Mesothelial cell of epicardium (in vitro differentiated cells): ENCODE data around the gene TRAF3. TPM values are rescaled to one million over a fixed set of nuclear protein-coding genes. Genes with fewer than 3 reads are reported as not detected.

ENCODE experiments used
- DNase-seq, 2 experiments: peaks; one replicate each; pipeline ENCODE4 v3.0.0; 2021; ENCODE audit warnings: low spot score in 2 of 2; ENCODE audit not compliant: unreplicated experiment in 2 of 2
- H3K27ac Mint-ChIP-seq: 2 replicates; pipeline ENCODE4 v1.8.0; 2021; ENCODE audit warnings: mixed read lengths
- H3K27me3 Mint-ChIP-seq: 2 replicates; pipeline ENCODE4 v1.8.0; 2021; ENCODE audit warnings: low read depth, mixed read lengths
- H3K36me3 Mint-ChIP-seq: 2 replicates; pipeline ENCODE4 v1.8.0; 2021; ENCODE audit warnings: mixed read lengths
- H3K4me1 Mint-ChIP-seq: 2 replicates; pipeline ENCODE4 v1.8.0; 2021; ENCODE audit warnings: mixed read lengths
- H3K4me3 Mint-ChIP-seq: 2 replicates; pipeline ENCODE4 v1.8.0; 2021; ENCODE audit warnings: mild to moderate bottlenecking, moderate library complexity, mixed read lengths
- H3K9me3 Mint-ChIP-seq: 2 replicates; pipeline ENCODE4 v1.8.0; 2021; ENCODE audit warnings: mixed read lengths
- CTCF ChIP-seq: fragments of 200-600 bp; sonication (generic); IDR thresholded peaks from one replicate; pipeline ENCODE4 v1.5.0; 2021; ENCODE audit warnings: antibody characterized with exemption; ENCODE audit not compliant: unreplicated experiment
- total RNA-seq: library from RNA; stranded (reverse); gene quantifications from 3 replicates; pipeline ENCODE4 v1.2.1, GENCODE V29; 2021

The TRAF3 gene
- total RNA-seq, 1 donor from 2014 or later = 26.4 TPM

- Mint-ChIP-seq H3K27ac (no peak overlapping the region), H3K9me3 (no peaks in the 10 kb centered on the region)
Measured at GRCh38 chr14:102949062-102949800, 172.0 kb downstream of the TRAF3 start.

DNA sequence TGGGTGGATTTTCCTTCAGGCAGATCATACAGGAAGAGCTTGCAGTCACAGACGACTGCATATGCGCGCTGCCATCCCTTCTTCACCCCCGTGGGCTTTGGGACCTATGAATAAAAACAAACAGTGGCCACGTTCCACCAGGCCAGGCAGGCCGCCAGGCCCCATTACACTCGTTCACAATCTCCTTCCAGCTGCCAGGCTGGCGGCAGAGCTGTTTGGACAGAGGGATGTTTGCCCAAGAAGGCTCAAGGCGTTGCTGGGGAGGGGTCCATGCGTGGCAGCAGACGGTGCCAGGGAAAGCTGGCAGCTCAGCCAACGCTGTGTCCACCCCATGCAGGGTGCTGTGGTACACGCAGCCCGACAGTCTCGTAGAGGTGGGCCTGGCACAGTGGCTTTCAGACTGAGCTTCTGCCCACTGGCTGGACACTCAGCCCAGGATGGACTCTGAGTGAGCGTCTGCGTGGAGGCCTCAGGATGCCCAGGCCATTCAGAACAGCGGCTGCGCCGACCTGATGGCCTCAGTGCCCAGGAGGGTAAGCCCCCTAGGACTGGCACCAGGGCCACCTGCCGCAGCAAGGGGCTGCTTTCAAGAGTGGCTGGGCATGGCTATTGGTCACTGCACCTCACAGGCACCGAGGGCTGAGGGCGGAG is 172.7 kb downstream of the TRAF3 start:
- TF ChIP-seq CTCF = no peak
- H3K4me1 Mint-ChIP-seq = no peaks in the 10 kb centered on the region
- DNase-seq = no peak
- H3K36me3 Mint-ChIP-seq = peaks cover 30% of the 10 kb centered on the region
- no peak overlapping the region for H3K27ac Mint-ChIP-seq
- no peaks in the 10 kb centered on the region for H3K27me3 Mint-ChIP-seq
- H3K4me3 Mint-ChIP-seq = no peak overlapping the region
- H3K9me3 Mint-ChIP-seq = no peaks in the 10 kb centered on the region

More at GRCh38 chr14:102949062-102949800, 172.0 kb downstream of the TRAF3 start:
- Mint-ChIP-seq H3K27me3 (no peaks in the 10 kb centered on the region), H3K36me3 (peaks cover 30% of the 10 kb centered on the region), H3K4me1 (no peaks in the 10 kb centered on the region), H3K4me3 (no peak overlapping the region)
- no peak for DNase-seq
- no peak for TF ChIP-seq CTCF

GRCh38 chr14:102951034-102951433 is 173.8 kb downstream of the TRAF3 start:
- Mint-ChIP-seq H3K36me3 (peaks cover 29% of the 10 kb centered on the region), H3K27me3 (no peaks in the 10 kb centered on the region), H3K4me3 (no peak overlapping the region), H3K4me1 (no peaks in the 10 kb centered on the region), H3K9me3 (no peaks in the 10 kb centered on the region), H3K27ac (no peak overlapping the region)
- TF ChIP-seq CTCF = no peak
- DNase-seq = no peak

DNA sequence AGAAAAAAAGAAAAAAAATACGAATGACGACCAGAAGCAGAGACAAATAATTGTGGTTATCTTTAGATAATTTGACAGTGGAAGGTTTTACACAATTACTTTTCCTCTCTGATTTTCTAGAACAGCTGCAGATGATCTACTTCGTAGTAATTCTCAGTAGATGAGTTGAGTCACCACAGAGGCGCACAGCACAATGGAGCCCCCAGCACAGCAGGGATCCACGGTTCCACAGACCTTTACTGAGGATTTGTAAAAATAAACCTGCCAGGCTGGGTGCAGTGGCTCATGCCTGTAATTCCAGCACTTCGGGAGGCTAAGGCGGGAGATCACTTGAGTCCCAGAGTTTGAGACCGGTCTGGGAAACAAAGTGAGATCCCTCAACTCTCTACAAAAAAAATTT is 174.6 kb downstream of the TRAF3 start:
- H3K9me3 Mint-ChIP-seq = no peaks in the 10 kb centered on the region
- H3K4me3 Mint-ChIP-seq = no peak overlapping the region
- TF ChIP-seq CTCF = no peak
- H3K4me1 Mint-ChIP-seq = no peaks in the 10 kb centered on the region
- DNase-seq = no peak
- no peaks in the 10 kb centered on the region for H3K27me3 Mint-ChIP-seq
- peaks cover 30% of the 10 kb centered on the region for H3K36me3 Mint-ChIP-seq
- no peak overlapping the region for H3K27ac Mint-ChIP-seq

- Mint-ChIP-seq H3K27me3 (no peaks in the 10 kb centered on the region), H3K4me1 (no peaks in the 10 kb centered on the region), H3K4me3 (no peak overlapping the region), H3K36me3 (peaks cover 29% of the 10 kb centered on the region), H3K9me3 (no peaks in the 10 kb centered on the region), H3K27ac (no peak overlapping the region)
- TF ChIP-seq CTCF = no peak
- DNase-seq = no peak
Measured at GRCh38 chr14:102952276-102952675, 175.0 kb downstream of the TRAF3 start.
